GM10266 (cell line): ENCODE measurements around the gene FOXS1.
A peak's percentile ranks its signal among the peaks of the same experiment; 100 is the strongest.

Experiments
- DNase-seq: peaks from one replicate; pipeline ENCODE4 v3.0.0; 2012; ENCODE audit errors: extremely low spot score
- TF ChIP-seq, protein P1 (sequence below): IDR thresholded peaks from 2 replicates; pipeline ENCODE4 v1.5.1; 2012; ENCODE audit warnings: mild to moderate bottlenecking, low read depth; ENCODE audit not compliant: control insufficient read depth, insufficient read depth; ENCODE audit errors: missing control alignments

FOXS1 gene

GRCh38 chr20:31861135-31861384, 15.7 kb upstream of the FOXS1 start:
- TF ChIP-seq, protein P1, sequence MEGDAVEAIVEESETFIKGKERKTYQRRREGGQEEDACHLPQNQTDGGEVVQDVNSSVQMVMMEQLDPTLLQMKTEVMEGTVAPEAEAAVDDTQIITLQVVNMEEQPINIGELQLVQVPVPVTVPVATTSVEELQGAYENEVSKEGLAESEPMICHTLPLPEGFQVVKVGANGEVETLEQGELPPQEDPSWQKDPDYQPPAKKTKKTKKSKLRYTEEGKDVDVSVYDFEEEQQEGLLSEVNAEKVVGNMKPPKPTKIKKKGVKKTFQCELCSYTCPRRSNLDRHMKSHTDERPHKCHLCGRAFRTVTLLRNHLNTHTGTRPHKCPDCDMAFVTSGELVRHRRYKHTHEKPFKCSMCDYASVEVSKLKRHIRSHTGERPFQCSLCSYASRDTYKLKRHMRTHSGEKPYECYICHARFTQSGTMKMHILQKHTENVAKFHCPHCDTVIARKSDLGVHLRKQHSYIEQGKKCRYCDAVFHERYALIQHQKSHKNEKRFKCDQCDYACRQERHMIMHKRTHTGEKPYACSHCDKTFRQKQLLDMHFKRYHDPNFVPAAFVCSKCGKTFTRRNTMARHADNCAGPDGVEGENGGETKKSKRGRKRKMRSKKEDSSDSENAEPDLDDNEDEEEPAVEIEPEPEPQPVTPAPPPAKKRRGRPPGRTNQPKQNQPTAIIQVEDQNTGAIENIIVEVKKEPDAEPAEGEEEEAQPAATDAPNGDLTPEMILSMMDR, result no peak
- DNase-seq, result no peak

DNA sequence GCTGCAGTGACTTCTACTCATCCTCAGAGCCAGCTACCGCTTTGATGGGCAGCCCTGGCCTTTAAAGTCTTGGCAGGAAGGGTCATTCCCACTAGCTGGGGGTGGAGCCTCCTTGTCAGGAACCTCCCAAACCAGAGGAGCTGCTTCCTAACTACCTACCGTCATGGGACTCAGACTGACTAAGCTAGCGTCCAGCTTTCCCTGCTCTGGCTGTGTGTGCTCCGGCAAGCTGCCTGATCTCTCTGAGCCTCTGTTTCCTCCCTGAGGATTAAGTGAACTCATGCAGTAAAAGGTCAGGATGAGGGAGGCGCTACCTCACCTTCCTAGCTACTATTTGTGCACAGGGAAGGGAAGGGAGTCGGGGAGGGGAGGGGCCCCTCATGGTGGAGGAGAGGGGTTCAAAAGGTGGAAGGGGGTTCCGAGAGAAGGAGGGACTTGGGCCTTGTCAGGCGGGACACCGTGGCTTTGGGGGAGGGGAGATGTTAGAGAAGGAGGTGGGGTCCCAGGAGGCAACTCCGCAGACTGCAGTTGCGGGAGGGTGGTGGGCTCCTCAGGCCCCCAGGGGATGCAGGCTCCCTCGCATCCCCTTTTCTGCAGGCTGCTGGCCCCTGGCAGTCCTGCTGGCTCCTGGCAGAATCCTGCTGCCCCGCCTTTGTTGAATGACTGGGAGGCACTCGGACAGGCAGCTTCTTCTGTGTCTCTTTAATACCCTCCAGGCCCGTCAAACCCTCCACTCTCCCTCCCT, 15.2 kb upstream of the FOXS1 start:
- TF ChIP-seq, protein P1, result no peak
- no peak for DNase-seq

DNA sequence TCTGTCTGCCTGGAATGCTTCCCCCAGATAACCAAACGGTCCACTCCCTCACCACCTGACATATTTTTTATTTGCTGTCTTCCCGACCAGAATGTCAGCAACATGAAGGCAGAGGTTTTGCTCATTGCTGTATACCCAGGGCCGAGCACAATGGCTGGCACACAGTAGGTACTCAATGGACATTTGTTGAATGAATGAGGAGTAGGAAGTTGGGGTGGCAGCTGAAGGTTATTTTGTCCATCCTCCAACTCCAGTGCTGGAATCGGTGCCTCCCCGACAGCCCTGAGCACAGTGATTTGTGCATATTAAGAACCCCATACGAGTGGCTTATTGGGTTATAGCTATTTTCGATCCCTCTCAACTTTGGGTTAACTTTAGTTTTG, 14.6 kb upstream of the FOXS1 start:
- no peak for DNase-seq
- TF ChIP-seq, protein P1, result no peak

DNA sequence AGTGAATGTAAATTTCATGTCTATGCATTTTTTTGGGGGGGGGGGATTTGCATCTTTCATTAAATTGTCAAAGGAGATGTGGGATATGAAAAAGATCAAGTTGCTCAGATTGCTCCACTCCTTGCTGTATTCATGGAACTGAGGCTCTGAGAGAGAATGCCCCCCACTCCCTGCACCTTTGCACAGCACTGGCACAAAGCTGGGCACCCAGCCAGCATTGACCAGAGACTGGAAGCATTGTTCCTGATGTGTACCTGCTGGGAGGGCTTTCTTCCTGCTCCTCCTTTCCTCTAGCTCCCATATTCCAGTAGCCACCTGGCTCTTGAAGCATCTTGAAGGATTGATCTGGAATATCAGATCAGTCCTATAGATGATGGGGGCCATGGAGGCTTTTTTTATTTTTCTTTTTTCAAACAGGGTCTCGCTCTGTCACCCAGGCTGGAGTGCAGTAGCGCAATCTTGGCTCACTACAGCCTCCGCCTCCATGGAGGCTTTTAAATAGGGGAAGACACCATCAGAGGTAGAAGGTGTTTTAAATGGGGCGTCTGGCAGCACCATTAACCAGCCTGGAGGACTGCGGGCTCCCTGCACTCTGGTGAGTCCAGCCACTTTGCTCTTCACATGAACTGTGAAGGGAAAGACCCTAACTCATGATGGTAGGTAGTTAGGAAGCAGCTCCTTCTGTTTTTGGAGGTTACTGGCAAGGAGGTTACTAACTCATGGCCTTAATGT, 14.0 kb upstream of the FOXS1 start:
- TF ChIP-seq, protein P1, result no peak
- no peak for DNase-seq

DNA sequence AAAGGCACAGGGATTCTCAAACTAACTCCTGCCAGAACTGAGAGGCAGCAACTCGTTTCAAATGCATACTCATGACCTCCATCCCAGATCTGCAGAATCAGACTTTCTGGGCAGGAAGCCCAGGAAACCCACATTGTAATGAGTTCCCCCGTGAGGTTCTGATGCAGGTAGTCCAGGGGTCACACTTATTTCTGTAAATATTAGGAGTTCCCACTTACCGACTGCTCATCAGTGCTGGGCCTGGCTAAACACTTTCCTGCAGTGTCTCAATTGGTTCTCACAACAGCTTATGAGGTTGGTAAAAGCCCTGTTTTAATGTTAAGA, 13.3 kb upstream of the FOXS1 start:
- DNase-seq, result no peak
- TF ChIP-seq, protein P1, result no peak

GRCh38 chr20:31857861-31858759, 12.7 kb upstream of the FOXS1 start:
- peak; percentile 61 for DNase-seq
- TF ChIP-seq, protein P1, result no peak
